ENCODE data around the gene LGR5. TPM values are rescaled to one million over a fixed set of nuclear protein-coding genes. Genes with fewer than 3 reads are reported as not detected.

The LGR5 gene
- total and polyA plus RNA-seq, 9 of the 15 experiments (the other 6 are each of a cell fraction or from before 2014, with no cell fraction given) = not detected

GRCh38 chr12:71465796-71466195 lies 26.2 kb downstream of the LGR5 start (continued):
- TF ChIP-seq, protein P1, sequence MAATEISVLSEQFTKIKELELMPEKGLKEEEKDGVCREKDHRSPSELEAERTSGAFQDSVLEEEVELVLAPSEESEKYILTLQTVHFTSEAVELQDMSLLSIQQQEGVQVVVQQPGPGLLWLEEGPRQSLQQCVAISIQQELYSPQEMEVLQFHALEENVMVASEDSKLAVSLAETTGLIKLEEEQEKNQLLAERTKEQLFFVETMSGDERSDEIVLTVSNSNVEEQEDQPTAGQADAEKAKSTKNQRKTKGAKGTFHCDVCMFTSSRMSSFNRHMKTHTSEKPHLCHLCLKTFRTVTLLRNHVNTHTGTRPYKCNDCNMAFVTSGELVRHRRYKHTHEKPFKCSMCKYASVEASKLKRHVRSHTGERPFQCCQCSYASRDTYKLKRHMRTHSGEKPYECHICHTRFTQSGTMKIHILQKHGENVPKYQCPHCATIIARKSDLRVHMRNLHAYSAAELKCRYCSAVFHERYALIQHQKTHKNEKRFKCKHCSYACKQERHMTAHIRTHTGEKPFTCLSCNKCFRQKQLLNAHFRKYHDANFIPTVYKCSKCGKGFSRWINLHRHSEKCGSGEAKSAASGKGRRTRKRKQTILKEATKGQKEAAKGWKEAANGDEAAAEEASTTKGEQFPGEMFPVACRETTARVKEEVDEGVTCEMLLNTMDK (IDR thresholded peaks at IDR 0.05; ENCODE audit: borderline replicate concordance, insufficient read depth, low read depth, low read length, poor library complexity, severe bottlenecking) = no peak
- TF ChIP-seq SETDB1 (IDR thresholded peaks at IDR 0.05; ENCODE audit: low read length) = no peak
- no peak for TF ChIP-seq RFX1 (IDR thresholded peaks at IDR 0.05)
- no peak for TF ChIP-seq PRPF4 (IDR thresholded peaks at IDR 0.05; ENCODE audit: insufficient read depth, low read depth, low read length, poor library complexity, severe bottlenecking)
- no peak for TF ChIP-seq ZNF274 (IDR thresholded peaks at IDR 0.05; ENCODE audit: borderline replicate concordance, low read depth, low read length)
- no peak for TF ChIP-seq ZNF232 (CRISPR knock-in tag; IDR thresholded peaks at IDR 0.05)
- TF ChIP-seq GABPA (tag; conservative IDR thresholded peaks at IDR 0.05; ENCODE audit: low read depth) = no peak
- TF ChIP-seq ADNP (tag; IDR thresholded peaks at IDR 0.05) = no peak
- peak in 1 of 2 experiments; percentile 17; a peak in 1 of 3 replicates for TF ChIP-seq CBX3 (IDR thresholded peaks at IDR 0.05; ENCODE audit: borderline replicate concordance in 1 of 2, low read length in 2 of 2)
- TF ChIP-seq FUS (optimal IDR thresholded peaks at IDR 0.05; ENCODE audit: low read depth, low read length) = no peak
- TF ChIP-seq ARID1B (IDR thresholded peaks at IDR 0.05) = peak; percentile 62
- TF ChIP-seq NR4A1 (CRISPR knock-in tag; IDR thresholded peaks at IDR 0.05) = no peak
- TF ChIP-seq NR4A1 (tag; IDR thresholded peaks at IDR 0.05) = no peak
- peak; percentile 84 for TF ChIP-seq NFIC (IDR thresholded peaks at IDR 0.05)
- no peak for TF ChIP-seq SAFB2 (IDR thresholded peaks at IDR 0.05; ENCODE audit: borderline replicate concordance, low read depth, low read length, severe bottlenecking)
- TF ChIP-seq ZBED1 (IDR thresholded peaks at IDR 0.05) = no peak
- TF ChIP-seq JUNB (CRISPR knock-in tag; conservative IDR thresholded peaks at IDR 0.05) = no peak
- TF ChIP-seq NFXL1 (CRISPR knock-in tag; IDR thresholded peaks at IDR 0.05) = no peak
- TF ChIP-seq HMGXB4 (CRISPR knock-in tag; IDR thresholded peaks at IDR 0.05) = no peak
- TF ChIP-seq, protein P2, sequence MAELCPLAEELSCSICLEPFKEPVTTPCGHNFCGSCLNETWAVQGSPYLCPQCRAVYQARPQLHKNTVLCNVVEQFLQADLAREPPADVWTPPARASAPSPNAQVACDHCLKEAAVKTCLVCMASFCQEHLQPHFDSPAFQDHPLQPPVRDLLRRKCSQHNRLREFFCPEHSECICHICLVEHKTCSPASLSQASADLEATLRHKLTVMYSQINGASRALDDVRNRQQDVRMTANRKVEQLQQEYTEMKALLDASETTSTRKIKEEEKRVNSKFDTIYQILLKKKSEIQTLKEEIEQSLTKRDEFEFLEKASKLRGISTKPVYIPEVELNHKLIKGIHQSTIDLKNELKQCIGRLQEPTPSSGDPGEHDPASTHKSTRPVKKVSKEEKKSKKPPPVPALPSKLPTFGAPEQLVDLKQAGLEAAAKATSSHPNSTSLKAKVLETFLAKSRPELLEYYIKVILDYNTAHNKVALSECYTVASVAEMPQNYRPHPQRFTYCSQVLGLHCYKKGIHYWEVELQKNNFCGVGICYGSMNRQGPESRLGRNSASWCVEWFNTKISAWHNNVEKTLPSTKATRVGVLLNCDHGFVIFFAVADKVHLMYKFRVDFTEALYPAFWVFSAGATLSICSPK (IDR thresholded peaks at IDR 0.05; ENCODE audit: borderline replicate concordance) = no peak
- no peak for TF ChIP-seq ZC3H4 (CRISPR knock-in tag; IDR thresholded peaks at IDR 0.05; ENCODE audit: borderline replicate concordance)
- no peak for TF ChIP-seq FOXO4 (CRISPR knock-in tag; IDR thresholded peaks at IDR 0.05)
- TF ChIP-seq RFX7 (CRISPR knock-in tag; IDR thresholded peaks at IDR 0.05) = no peak

Data from K562 (cell line).